ENCODE data around the gene ASIC1.

DNA sequence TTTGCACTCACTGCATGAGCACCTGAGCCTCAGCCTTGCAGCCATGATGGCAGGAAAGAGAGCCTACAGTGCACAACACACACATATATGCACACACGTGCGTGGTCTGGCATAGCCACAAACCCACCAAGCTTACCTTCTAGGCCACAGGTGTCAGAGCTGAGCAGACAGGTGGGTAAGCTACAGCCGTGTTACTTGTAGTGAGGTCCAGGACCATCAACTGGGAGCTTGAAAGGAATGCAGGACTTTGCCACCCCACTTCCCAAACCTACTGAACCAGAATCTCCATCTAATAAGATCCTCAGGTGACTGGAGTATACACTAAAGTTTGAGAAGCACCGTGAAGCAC lies 2.7 kb downstream of the ASIC1 start:
- no peak for TF ChIP-seq POLR2A (IDR thresholded peaks at IDR 0.05; ENCODE audit: low read length)
- TF ChIP-seq GATA1 (IDR thresholded peaks at IDR 0.05; ENCODE audit: low read depth, low read length), result no peak
